Adrenal gland (tissue), 12 donors: ENCODE measurements around the gene PTGIS. TPM values are rescaled to one million over a fixed set of nuclear protein-coding genes. Genes with fewer than 3 reads are reported as not detected.

Source experiments
- DNase-seq, 7 donors: peaks; one replicate each; pipeline ENCODE4 v3.0.0-alpha.2; 2019 to 2020
- H3K27ac ChIP-seq, 5 donors: fragments of 200-600 bp; sonication (generic) in 4 of 5; 1 replicate in 3 of 5; 2 replicates in 2 of 5; pipeline versions ENCODE4 v1.5.1 to v1.8.0; 2016 to 2020; ENCODE audit warnings: mild to moderate bottlenecking in 1 of 5
- H3K27me3 ChIP-seq: fragments of 200-600 bp; 2 replicates; pipeline ENCODE4 v1.8.0; 2021
- H3K36me3 ChIP-seq, 2 donors: fragments of 200-600 bp; replicated peaks in 1 of 2; 1 replicate in 1 of 2; 2 replicates in 1 of 2; pipeline versions ENCODE4 v1.5.1 to v1.8.0; 2018 to 2022
- H3K4me1 ChIP-seq, 2 donors: fragments of 200-600 bp; replicated peaks in 1 of 2; 1 replicate in 1 of 2; 2 replicates in 1 of 2; pipeline versions ENCODE4 v1.5.1 to v1.8.0; 2018 to 2021
- H3K4me3 ChIP-seq, 4 donors: fragments of 200-600 bp; sonication (generic) in 3 of 4; one replicate each; pipeline ENCODE4 v1.5.1; 2016 to 2018
- H3K9me3 ChIP-seq, 3 donors: fragments of 200-600 bp; sonication (generic) in 1 of 3; replicated peaks in 1 of 3; 1 replicate in 2 of 3; 2 replicates in 1 of 3; pipeline versions ENCODE4 v1.5.1 to v1.8.0; 2016 to 2021
- POLR2A ChIP-seq, 2 donors: fragments of 450-650 bp; IDR thresholded peaks; one replicate each; pipeline ENCODE4 v1.6.1; 2017; ENCODE audit warnings: antibody characterized with exemption in 2 of 2, mild to moderate bottlenecking in 2 of 2, moderate library complexity in 1 of 2
- WGBS, 4 donors: extraction: QIAGEN DNeasy Blood & Tissue Kit in 2 of 4; methylation state at CpG; one replicate each; pipeline versions ENCODE4 v1.1.5 to v1.1.7; 2013 to 2017; 5-methylcytosine and 5-hydroxymethylcytosine counted together
- intact Hi-C, 2 donors: fragments of 100-400 bp; cut with DNase I; formaldehyde crosslinking; loops; one replicate each; pipeline versions ENCODE4 v1.14.1 to v1.15.0; 2022 to 2023
- polyA plus RNA-seq, 3 donors: library from polyadenylated mRNA; stranded (reverse); fragments of 200-250 nt in 2 of 3; fragments of 350-450 nt in 1 of 3; fragmentation: Illumina TruSeq in 1 of 3; extraction: RNeasy Lipid Tissue Mini Kit (QIAGEN cat#74804) in 1 of 3; gene quantifications; one replicate each; pipeline ENCODE4 v1.2.3, GENCODE V29; 2013 to 2014
- total RNA-seq, 9 donors: library from RNA; depleted of rRNA in 4 of 9; stranded (reverse); fragments of >200 nt in 4 of 9; fragments of 120-200 nt in 1 of 9; fragmentation: NEBNext Ultra II Directional in 1 of 9; extraction: Animal tissue kit (Norgen Biotek cat#: 25700) in 1 of 9; gene quantifications; one replicate each; pipeline versions ENCODE4 v1.1.0 to v1.2.4, GENCODE V29; 2013 to 2023
- TF ChIP-seq, protein P1 (sequence below), 6 experiments: fragments of 450-650 bp in 4 of 6; fragments of 200-600 bp in 2 of 6; sonication (generic) in 1 of 6; IDR thresholded peaks; 1 replicate in 5 of 6; 2 replicates in 1 of 6; pipeline versions ENCODE4 v1.5.1 to v1.8.0; 2016 to 2021; ENCODE audit warnings: antibody characterized with exemption in 6 of 6, mild to moderate bottlenecking in 2 of 6, moderate library complexity in 1 of 6
- donor health status: healthy with polysubstance abuse.
- donor health status: Bipolar disorder and iron deficiency.
- donor health status: DM: yes; HTN: yes; CAD: no.
- donor health status: DM: no; HTN: no; CAD: no.
- donor health status: DM: no; HTN: no; CAD: no.
- donor health status: DM: yes; HTN: yes; CAD: no.

The PTGIS gene
- total and polyA plus RNA-seq, 12 donors: 3.5 to 34.2 (median 8.0) TPM

DNA sequence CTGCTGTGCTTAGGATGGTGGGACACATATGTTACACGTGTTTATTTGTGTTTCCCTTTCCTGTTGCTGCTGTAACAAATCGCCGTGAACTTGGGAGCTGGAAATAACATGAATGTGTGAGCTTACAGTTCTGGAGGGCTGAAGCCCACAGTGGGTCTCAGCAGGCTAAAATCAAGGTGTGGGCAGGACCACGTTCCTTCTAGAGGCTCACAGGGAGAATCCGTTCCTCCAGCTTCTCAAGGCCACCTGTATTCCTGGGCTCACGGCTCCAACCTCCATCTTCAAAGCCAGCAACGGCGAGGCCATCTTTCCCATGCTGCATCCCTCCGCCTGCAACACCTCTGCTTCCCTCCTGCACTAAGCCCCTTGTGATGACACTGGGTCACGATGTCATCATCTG is 27.4 kb upstream of the PTGIS start:
- Histone ChIP-seq H3K27ac (peak overlapping the region in 1 of 5 donors; percentile 20), H3K4me3 (no peak overlapping the region), H3K36me3 (no peaks in the 10 kb centered on the region), H3K4me1 (peaks cover 4 to 5% of the 10 kb centered on the region in 2 donors), H3K27me3 (no peaks in the 10 kb centered on the region), H3K9me3 (no peaks in the 10 kb centered on the region)
- DNase-seq: no peak
- WGBS, 4 donors: 74 to 85% (median 77%) methylated on average over 10 of the region's 10 CpGs
- intact Hi-C loops: no loop called here
- TF ChIP-seq, protein P1, sequence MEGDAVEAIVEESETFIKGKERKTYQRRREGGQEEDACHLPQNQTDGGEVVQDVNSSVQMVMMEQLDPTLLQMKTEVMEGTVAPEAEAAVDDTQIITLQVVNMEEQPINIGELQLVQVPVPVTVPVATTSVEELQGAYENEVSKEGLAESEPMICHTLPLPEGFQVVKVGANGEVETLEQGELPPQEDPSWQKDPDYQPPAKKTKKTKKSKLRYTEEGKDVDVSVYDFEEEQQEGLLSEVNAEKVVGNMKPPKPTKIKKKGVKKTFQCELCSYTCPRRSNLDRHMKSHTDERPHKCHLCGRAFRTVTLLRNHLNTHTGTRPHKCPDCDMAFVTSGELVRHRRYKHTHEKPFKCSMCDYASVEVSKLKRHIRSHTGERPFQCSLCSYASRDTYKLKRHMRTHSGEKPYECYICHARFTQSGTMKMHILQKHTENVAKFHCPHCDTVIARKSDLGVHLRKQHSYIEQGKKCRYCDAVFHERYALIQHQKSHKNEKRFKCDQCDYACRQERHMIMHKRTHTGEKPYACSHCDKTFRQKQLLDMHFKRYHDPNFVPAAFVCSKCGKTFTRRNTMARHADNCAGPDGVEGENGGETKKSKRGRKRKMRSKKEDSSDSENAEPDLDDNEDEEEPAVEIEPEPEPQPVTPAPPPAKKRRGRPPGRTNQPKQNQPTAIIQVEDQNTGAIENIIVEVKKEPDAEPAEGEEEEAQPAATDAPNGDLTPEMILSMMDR (IDR thresholded peaks at IDR 0.05): no peak

DNA sequence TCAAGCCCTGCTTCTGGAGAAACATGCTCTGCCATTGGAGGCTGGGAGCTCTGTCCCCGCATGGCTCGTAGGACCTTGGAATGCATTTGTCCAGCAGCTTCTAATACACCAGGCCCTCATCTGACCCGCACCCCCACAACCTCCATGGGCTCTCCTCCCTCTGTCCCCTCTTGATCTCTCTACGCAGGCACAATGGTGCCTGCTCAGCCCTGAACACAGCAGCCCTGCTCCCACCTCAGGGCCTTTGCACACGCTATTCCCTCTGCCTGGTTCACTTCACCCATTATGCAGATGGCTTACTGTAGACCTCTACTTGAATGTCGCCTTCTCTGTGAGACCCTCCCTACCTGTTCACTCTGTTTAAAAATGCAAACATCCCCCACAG is 27.0 kb upstream of the PTGIS start:
- intact Hi-C loops: no loop called here
- H3K27ac ChIP-seq: peak overlapping the region in 1 of 5 donors; percentile 20
- H3K4me3 ChIP-seq: no peak overlapping the region
- WGBS, 4 donors: 76 to 94% (median 89%) methylated on average over 3 to 6 of the region's 6 CpGs
- no peaks in the 10 kb centered on the region for H3K27me3 ChIP-seq
- no peaks in the 10 kb centered on the region for H3K36me3 ChIP-seq
- TF ChIP-seq, protein P1 (IDR thresholded peaks at IDR 0.05): no peak
- TF ChIP-seq POLR2A (IDR thresholded peaks at IDR 0.05): no peak
- no peak for DNase-seq
- H3K4me1 ChIP-seq: peaks cover 4 to 7% of the 10 kb centered on the region in 2 donors
- H3K9me3 ChIP-seq: no peaks in the 10 kb centered on the region

DNA sequence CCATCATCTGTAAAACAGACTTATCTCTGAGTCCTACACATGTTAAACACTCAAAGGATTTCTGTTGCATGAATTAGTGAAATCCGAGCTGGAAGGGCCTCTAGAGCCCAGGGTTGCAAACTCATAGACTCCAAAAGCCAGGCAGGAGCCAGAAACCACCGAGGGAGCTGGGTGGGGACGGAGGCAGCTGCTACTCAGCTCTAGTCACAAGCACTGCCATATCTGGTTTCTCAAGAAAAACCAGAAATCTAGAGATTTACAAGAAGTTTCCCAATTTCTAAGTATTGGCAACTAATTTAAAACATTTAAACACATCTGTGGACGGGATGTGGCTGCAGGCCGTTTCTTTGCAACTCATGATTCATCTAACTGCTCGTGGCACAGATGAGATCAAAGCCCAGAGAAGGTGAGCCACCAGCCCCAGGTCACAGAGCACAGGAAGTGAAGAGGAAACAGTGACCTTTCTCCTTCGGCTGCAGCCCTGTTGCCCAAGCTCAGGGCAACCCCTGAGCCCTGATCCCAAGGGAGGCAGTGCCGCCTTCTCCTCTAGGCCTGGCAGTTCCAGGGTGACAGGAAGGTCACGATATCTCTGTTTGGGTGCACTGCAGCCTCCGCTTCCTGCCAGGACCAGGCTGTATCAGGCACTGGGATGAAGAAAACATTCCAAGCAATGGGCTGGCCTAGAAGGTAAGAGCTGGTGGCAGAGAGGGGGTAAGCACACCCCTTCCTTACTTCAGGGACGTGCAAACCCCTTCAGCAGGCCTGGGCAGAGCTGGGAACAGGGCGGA is 26.4 kb upstream of the PTGIS start:
- H3K27ac ChIP-seq: peak overlapping the region in 2 of 5 donors; percentile 34 to 48
- no peaks in the 10 kb centered on the region for H3K27me3 ChIP-seq
- 58 to 64% (median 61%) methylated on average over 10 to 12 of the region's 12 CpGs for WGBS, 4 donors
- intact Hi-C loops: no loop called here
- TF ChIP-seq, protein P1 (IDR thresholded peaks at IDR 0.05): no peak
- no peak for TF ChIP-seq POLR2A (IDR thresholded peaks at IDR 0.05)
- no peak for DNase-seq
- H3K9me3 ChIP-seq: no peaks in the 10 kb centered on the region
- H3K36me3 ChIP-seq: no peaks in the 10 kb centered on the region
- H3K4me3 ChIP-seq: no peak overlapping the region
- peaks cover 4 to 7% of the 10 kb centered on the region in 2 donors for H3K4me1 ChIP-seq

DNA sequence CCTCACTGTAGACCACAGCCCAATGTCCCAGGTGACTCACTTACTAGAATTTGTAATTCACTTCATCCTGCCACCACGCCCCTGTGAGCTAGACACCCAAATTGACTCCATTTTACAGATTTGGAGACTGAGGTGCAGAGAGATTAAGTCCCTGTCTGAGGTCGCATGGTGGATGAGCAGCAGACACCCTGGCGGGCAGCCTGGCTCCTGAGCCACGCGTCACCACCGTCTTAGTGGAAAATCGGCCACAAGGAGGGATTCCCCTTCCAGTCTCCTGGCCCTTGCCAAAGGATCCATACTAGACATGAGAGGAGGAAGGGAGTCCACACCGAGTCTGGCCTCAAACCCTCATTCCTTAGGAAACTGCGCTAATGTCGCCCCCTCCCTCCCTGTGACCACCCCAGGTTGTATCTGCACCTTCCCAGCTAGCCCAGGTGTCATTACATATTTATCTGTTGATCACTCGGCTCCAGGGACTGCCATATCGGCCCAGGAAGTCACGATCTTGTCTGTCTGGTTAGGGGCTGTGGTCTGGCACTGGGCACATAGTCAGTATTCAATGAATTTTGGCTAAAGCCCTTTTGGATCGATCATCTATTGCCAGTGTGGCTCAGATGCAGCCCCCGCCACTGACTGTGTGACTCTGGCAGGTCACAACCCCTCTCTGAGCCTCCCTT is 25.7 kb upstream of the PTGIS start:
- no peak for TF ChIP-seq POLR2A (IDR thresholded peaks at IDR 0.05)
- TF ChIP-seq, protein P1 (IDR thresholded peaks at IDR 0.05): no peak
- WGBS, 4 donors: 73 to 91% (median 84%) methylated on average over 13 to 15 of the region's 15 CpGs
- Histone ChIP-seq H3K36me3 (no peaks in the 10 kb centered on the region), H3K9me3 (no peaks in the 10 kb centered on the region), H3K4me1 (peaks cover 4 to 7% of the 10 kb centered on the region in 2 donors), H3K4me3 (no peak overlapping the region), H3K27me3 (no peaks in the 10 kb centered on the region), H3K27ac (peak overlapping the region in 2 of 5 donors; percentile 34 to 48)
- intact Hi-C loops: no loop called here
- DNase-seq: no peak
